Stimulated activated CD4-positive, alpha-beta T cell treated with anti-CD3 and anti-CD28 coated beads, Interleukin-1b, Interleukin-23, amount 100 ng/mL, for 1 hour (primary cell): Measurements from ENCODE around the gene NUP210L.

Source experiments
- DNase-seq, 2 donors: peaks; one replicate each; pipeline ENCODE4 v3.0.0-alpha.2; 2020; ENCODE audit warnings: low read depth in 2 of 2

The NUP210L gene

GRCh38 chr1:153944005-153944826, 210.7 kb downstream of the NUP210L start:
- DNase-seq, result no peak

GRCh38 chr1:153942766-153943549, 211.9 kb downstream of the NUP210L start:
- DNase-seq, result no peak
